ENCODE results near the gene STAG3. TPM values are rescaled to one million over a fixed set of nuclear protein-coding genes. Genes with fewer than 3 reads are reported as not detected.
"Not testable (repeated sequence)": the region's sequence is repeated elsewhere in the genome, so short reads cannot be mapped to it uniquely, and the experiment has no call there.

The STAG3 gene
- total and polyA plus RNA-seq, 4 experiments from 2014 or later, result 1.6 to 7.7 (median 5.1) TPM

DNA sequence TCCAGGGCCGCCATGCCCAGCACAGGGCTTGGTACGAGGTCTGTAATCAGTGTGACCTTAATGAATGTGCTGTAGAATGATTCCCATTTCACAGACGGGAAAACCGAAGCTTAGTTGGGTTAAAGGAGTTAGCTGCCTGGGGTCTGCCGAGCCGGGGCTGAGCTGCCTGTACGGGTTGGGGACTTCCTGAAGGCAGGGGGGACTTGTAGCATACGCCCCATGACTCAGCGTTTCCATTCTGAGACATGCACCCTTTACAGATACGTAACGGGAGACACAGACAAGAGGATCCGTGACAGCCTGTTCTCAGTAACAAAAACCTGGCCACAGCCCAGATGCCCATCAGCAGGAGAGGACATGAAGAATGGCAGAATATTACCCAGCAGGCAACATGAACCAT lies 65.7 kb downstream of the STAG3 start:
- H3K36me3 Mint-ChIP-seq; H3K9me3 Mint-ChIP-seq; intact Hi-C loops (cut with micrococcal nuclease); H3K9me3 ChIP-seq (ENCODE audit: control insufficient read depth in 1 of 2, low read length in 2 of 2); H3K4me1 ChIP-seq (ENCODE audit: insufficient read depth, low read length); H3K27me3 ChIP-seq (ENCODE audit: insufficient read depth, low read length); POLR2A ChIA-PET (ENCODE audit: partially characterized antibody); H3K4me3 ChIP-seq (ENCODE audit: low read length in 2 of 2); H3K27me3 Mint-ChIP-seq; H3K27ac ChIP-seq (ENCODE audit: low read depth, low read length); H3K36me3 ChIP-seq (ENCODE audit: insufficient read depth, low read length): not testable (repeated sequence)
- peak in 4 of 5 donors; percentile 16 to 71 (median 26) for DNase-seq
- CTCF ChIA-PET (ENCODE audit: partially characterized antibody), result interaction anchor here (1.0 kb wide), 1 partner anchor 11 kb away, joined by 3 read pairs; no protein-coding TSS in a partner anchor
- Mint-ChIP-seq H3K4me1 (peaks cover 10 to 33% (median 15%) of the 10 kb centered on the region in 4 donors), H3K27ac (peak overlapping the region in 5 of 7 donors; percentile 31 to 94 (median 61)), H3K4me3 (peak overlapping the region in 3 of 8 donors; percentile 7 to 75 (median 39))

DNA sequence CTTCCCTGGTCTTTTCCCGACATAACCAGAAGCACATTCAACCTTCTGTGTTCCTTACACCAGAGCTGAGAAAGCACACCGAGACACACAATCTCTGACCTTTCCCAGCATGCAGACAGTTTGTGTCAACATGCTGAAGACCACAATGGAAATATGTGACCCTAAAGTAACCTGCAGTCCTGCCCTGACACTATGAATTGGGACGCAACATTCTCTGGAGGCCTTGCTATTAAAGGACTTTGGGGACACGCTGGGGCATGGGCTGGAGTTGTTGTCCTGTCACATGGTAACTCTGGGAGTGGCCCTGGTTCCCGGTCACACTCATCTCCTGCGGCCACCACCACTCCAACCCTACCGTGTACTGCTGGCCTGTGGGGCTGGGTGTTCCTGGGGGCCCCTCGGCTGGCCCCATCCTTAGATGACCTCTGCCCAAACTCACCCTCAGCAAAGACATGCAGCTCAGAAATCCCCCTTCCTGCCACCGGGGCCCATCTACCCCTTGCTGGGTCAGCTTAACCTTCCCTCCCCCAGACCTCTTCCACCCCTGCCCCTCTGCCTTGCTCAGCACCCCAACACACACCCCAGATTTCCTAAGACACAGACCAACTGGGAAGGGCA lies 67.4 kb downstream of the STAG3 start:
- H3K4me3 ChIP-seq (ENCODE audit: low read length in 2 of 2); H3K4me3 Mint-ChIP-seq; H3K27me3 ChIP-seq (ENCODE audit: insufficient read depth, low read length); H3K9me3 Mint-ChIP-seq; DNase-seq; intact Hi-C loops (cut with micrococcal nuclease); POLR2A ChIA-PET (ENCODE audit: partially characterized antibody); H3K27ac ChIP-seq (ENCODE audit: low read depth, low read length); H3K4me1 ChIP-seq (ENCODE audit: insufficient read depth, low read length); H3K36me3 Mint-ChIP-seq; H3K36me3 ChIP-seq (ENCODE audit: insufficient read depth, low read length); H3K27me3 Mint-ChIP-seq; H3K9me3 ChIP-seq (ENCODE audit: control insufficient read depth in 1 of 2, low read length in 2 of 2): not testable (repeated sequence)
- Mint-ChIP-seq H3K27ac (peak overlapping the region in 1 of 7 donors; percentile 25), H3K4me1 (peaks cover 7 to 28% (median 11%) of the 10 kb centered on the region in 4 donors)
- CTCF ChIA-PET (ENCODE audit: partially characterized antibody), result interaction anchor here (0.7 kb wide), 2 partner anchors 100 to 257 kb away, joined by 3 read pairs; no protein-coding TSS in a partner anchor

DNA sequence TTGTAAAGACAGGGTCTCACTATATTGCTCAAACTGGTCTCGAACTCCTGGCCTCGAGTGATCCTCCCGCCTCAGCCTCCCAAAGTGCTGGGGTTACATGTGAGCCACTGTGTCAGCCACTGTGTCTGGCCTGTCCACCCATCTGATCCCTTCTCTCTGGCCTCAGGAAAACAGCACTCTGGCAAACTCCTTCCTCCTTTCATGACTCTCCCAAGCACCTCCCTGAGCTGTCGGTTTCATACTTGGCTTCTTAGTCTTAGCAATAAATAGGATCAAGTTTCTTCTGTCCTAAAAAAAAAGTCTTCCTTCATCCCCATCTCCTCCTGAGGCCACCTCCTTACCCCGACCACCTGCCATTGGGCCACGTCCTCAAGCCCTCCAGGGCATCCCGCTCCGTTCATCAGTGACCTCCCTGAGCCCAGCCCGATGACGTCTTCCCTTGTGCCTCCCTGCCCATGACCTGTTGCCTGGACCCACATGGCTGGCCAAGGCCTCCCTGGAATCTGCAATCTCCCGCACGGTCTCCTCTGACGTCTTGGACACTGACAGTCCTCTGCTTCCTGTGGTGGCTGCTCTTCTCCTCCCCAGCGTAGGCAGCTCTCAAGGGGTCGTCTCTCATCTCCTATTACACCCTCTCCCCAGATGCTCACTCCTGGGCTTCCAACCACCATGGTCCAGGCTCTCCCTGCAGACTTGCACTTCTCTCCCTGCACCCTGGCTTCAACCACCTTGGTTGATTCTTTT lies 68.6 kb downstream of the STAG3 start:
- H3K27ac ChIP-seq (ENCODE audit: low read depth, low read length); intact Hi-C loops (cut with micrococcal nuclease); H3K27me3 ChIP-seq (ENCODE audit: insufficient read depth, low read length); DNase-seq; H3K9me3 Mint-ChIP-seq; H3K36me3 ChIP-seq (ENCODE audit: insufficient read depth, low read length); H3K9me3 ChIP-seq (ENCODE audit: control insufficient read depth in 1 of 2, low read length in 2 of 2); H3K4me3 ChIP-seq (ENCODE audit: low read length in 2 of 2); H3K4me1 ChIP-seq (ENCODE audit: insufficient read depth, low read length); H3K27me3 Mint-ChIP-seq; H3K36me3 Mint-ChIP-seq; POLR2A ChIA-PET (ENCODE audit: partially characterized antibody); H3K4me3 Mint-ChIP-seq: not testable (repeated sequence)
- CTCF ChIA-PET (ENCODE audit: partially characterized antibody), result interaction anchor here (0.7 kb wide), 2 partner anchors 99 to 259 kb away, joined by 3 read pairs; no protein-coding TSS in a partner anchor
- H3K4me1 Mint-ChIP-seq, result peaks cover 7 to 28% (median 11%) of the 10 kb centered on the region in 4 donors
- peak overlapping the region in 2 of 7 donors; percentile 22 to 36 for H3K27ac Mint-ChIP-seq

DNA sequence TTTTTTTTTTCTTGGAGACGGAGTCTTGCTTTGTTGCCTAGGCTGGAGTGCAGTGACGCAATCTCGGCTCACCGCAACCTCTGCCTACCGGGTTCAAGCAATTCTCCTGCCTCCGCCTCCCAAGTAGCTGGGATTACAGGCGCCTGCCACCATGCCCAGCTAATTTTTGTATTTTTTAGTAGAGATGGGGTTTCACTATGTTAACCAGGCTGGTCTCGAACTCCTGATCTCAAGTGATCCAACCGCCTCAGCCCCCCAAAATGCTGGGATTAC lies 69.1 kb downstream of the STAG3 start:
- DNase-seq; POLR2A ChIA-PET (ENCODE audit: partially characterized antibody); intact Hi-C loops (cut with micrococcal nuclease); H3K36me3 ChIP-seq (ENCODE audit: insufficient read depth, low read length); H3K9me3 ChIP-seq (ENCODE audit: control insufficient read depth in 1 of 2, low read length in 2 of 2); H3K4me1 ChIP-seq (ENCODE audit: insufficient read depth, low read length); H3K27me3 ChIP-seq (ENCODE audit: insufficient read depth, low read length); H3K27ac ChIP-seq (ENCODE audit: low read depth, low read length); H3K36me3 Mint-ChIP-seq; H3K27me3 Mint-ChIP-seq; H3K4me3 ChIP-seq (ENCODE audit: low read length in 2 of 2); H3K4me3 Mint-ChIP-seq; CTCF ChIA-PET (ENCODE audit: partially characterized antibody); H3K27ac Mint-ChIP-seq; H3K9me3 Mint-ChIP-seq: not testable (repeated sequence)
- peaks cover 7 to 28% (median 11%) of the 10 kb centered on the region in 4 donors for H3K4me1 Mint-ChIP-seq

DNA sequence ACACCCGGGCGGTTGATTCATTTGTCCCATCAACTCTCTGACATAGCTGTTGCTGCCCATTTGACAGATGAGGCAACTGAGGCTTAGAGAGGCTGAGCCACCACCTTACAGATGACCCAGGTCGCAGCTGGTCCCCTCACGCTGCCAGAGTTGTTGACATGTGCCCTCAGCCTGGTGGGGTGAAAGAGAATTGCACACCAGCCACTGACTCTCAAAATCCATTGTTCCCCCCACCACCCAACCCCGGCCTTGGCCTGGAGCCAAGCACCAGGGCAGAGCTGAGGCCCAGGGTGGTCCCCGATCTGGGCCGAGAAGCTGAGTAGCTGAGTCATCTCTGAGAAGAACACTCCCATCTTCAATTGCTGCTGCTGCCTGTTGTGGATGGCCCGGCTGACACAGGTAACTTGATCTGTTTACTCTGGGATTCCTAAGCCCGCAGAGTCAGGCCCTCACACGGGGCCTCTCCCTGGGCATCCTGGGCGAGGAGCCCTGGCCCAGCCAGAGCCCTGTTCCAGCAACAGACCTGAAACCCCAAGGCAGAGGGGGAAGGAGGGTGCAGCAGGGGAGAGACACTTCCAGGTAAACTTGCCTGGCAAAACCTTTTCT lies 69.5 kb downstream of the STAG3 start:
- CTCF ChIA-PET (ENCODE audit: partially characterized antibody), result no interaction called here
- Histone ChIP-seq H3K27me3 (ENCODE audit: insufficient read depth, low read length) (no peaks in the 10 kb centered on the region), H3K4me3 (ENCODE audit: low read length in 2 of 2) (no peak overlapping the region), H3K36me3 (ENCODE audit: insufficient read depth, low read length) (no peaks in the 10 kb centered on the region), H3K4me1 (ENCODE audit: insufficient read depth, low read length) (peaks cover 8% of the 10 kb centered on the region), H3K27ac (ENCODE audit: low read depth, low read length) (no peak overlapping the region), H3K9me3 (ENCODE audit: control insufficient read depth in 1 of 2, low read length in 2 of 2) (no peaks in the 10 kb centered on the region)
- POLR2A ChIA-PET (ENCODE audit: partially characterized antibody), result interaction anchor here (1.6 kb wide), 1 partner anchor 25 kb away, joined by 3 read pairs; no protein-coding TSS in a partner anchor
- Mint-ChIP-seq H3K36me3 (no peaks in the 10 kb centered on the region), H3K4me1 (peaks cover 7 to 28% (median 11%) of the 10 kb centered on the region in 4 donors), H3K27ac (peak overlapping the region in 1 of 7 donors; percentile 31), H3K27me3 (no peaks in the 10 kb centered on the region), H3K4me3 (no peak overlapping the region), H3K9me3 (no peaks in the 10 kb centered on the region)
- intact Hi-C loops (cut with micrococcal nuclease), result no loop called here
- DNase-seq, result no peak

DNA sequence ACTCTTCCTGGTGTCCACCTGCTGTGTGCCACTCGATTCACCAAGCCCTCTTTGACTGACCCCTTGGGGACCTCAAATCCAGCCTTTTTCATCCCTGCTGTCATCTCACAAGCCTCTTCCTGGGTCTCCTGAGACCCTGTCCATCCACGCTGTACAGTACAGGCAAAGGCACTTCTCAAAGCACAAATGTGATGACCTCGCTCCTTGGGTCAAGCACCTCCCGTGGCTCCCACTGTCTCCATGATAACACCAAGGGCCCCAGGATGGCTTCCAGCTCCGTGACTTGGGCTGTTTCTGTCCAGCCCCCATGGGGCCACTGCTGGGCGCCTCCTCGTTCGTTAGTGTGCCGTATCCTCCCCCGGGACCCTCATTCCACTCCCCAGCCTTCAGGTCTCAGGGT lies 70.8 kb downstream of the STAG3 start:
- Histone ChIP-seq H3K36me3 (ENCODE audit: insufficient read depth, low read length) (no peaks in the 10 kb centered on the region), H3K9me3 (ENCODE audit: control insufficient read depth in 1 of 2, low read length in 2 of 2) (no peaks in the 10 kb centered on the region), H3K27me3 (ENCODE audit: insufficient read depth, low read length) (no peaks in the 10 kb centered on the region), H3K27ac (ENCODE audit: low read depth, low read length) (no peak overlapping the region), H3K4me3 (ENCODE audit: low read length in 2 of 2) (no peak overlapping the region), H3K4me1 (ENCODE audit: insufficient read depth, low read length) (peaks cover 7% of the 10 kb centered on the region)
- H3K27ac Mint-ChIP-seq, result peak overlapping the region in 1 of 7 donors; percentile 35
- H3K36me3 Mint-ChIP-seq, result no peaks in the 10 kb centered on the region
- H3K9me3 Mint-ChIP-seq, result no peaks in the 10 kb centered on the region
- H3K4me1 Mint-ChIP-seq, result peaks cover 3 to 18% (median 7%) of the 10 kb centered on the region in 4 donors
- ChIA-PET POLR2A (ENCODE audit: partially characterized antibody) (interaction anchor here (1.6 kb wide), 1 partner anchor 23 kb away, joined by 3 read pairs; no protein-coding TSS in a partner anchor), CTCF (ENCODE audit: partially characterized antibody) (no interaction called here)
- H3K27me3 Mint-ChIP-seq, result no peaks in the 10 kb centered on the region
- intact Hi-C loops (cut with micrococcal nuclease), result no loop called here
- H3K4me3 Mint-ChIP-seq, result no peak overlapping the region
- no peak for DNase-seq

DNA sequence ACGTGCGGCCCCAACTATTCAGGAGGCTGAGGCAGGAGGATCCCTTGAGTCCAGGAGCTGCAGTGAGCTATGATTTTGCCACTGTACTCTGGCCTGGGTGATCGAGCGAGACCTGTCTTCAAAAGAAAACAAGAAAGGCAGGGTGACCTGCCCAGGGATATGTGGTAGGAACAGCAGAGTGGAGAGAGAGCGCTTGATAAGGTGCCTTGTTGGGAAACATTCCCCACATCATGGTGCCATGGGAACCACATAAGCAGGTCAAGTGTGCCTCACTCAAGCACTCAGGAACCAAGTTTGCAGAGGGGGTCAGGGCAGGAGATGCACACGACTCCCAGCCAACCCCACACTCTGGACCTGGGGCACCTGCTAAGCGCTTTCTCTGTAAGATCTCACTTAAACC lies 79.3 kb downstream of the STAG3 start:
- no peak for DNase-seq
- ChIA-PET POLR2A (ENCODE audit: partially characterized antibody) (interaction anchor here (0.7 kb wide), 1 partner anchor 171 kb away, joined by 3 read pairs; the partner anchor contains the start of gene ZCWPW1), CTCF (ENCODE audit: partially characterized antibody) (interaction anchor here (1.4 kb wide), 1 partner anchor 124 kb away, joined by 3 read pairs; no protein-coding TSS in a partner anchor)
- Mint-ChIP-seq H3K27me3 (no peaks in the 10 kb centered on the region), H3K36me3 (no peaks in the 10 kb centered on the region), H3K4me1 (peaks cover 0 to 2% (median 0%) of the 10 kb centered on the region in 4 donors), H3K4me3 (no peak overlapping the region), H3K9me3 (no peaks in the 10 kb centered on the region), H3K27ac (no peak overlapping the region)
- H3K27ac ChIP-seq (ENCODE audit: low read depth, low read length), result no peak overlapping the region
- no peaks in the 10 kb centered on the region for H3K9me3 ChIP-seq (ENCODE audit: control insufficient read depth in 1 of 2, low read length in 2 of 2)
- no peak overlapping the region for H3K4me3 ChIP-seq (ENCODE audit: low read length in 2 of 2)
- intact Hi-C loops (cut with micrococcal nuclease), result no loop called here
- H3K4me1 ChIP-seq (ENCODE audit: insufficient read depth, low read length), result no peaks in the 10 kb centered on the region
- no peaks in the 10 kb centered on the region for H3K36me3 ChIP-seq (ENCODE audit: insufficient read depth, low read length)
- H3K27me3 ChIP-seq (ENCODE audit: insufficient read depth, low read length), result no peaks in the 10 kb centered on the region
